Heart right ventricle (tissue), 16 donors: ENCODE measurements around the gene GALNT5. TPM values are rescaled to one million over a fixed set of nuclear protein-coding genes. Genes with fewer than 3 reads are reported as not detected.
"Not testable (repeated sequence)": the region's sequence is repeated elsewhere in the genome, so short reads cannot be mapped to it uniquely, and the experiment has no call there.

Experiments
- ATAC-seq, 8 donors: fragments of 200-7000 bp; cut with Tn5 transposase; one replicate each; pipeline ENCODE4 v1.9.1; 2020; ENCODE audit warnings: mild to moderate bottlenecking in 8 of 8, moderate library complexity in 8 of 8, moderate number of reproducible peaks in 1 of 8
- DNase-seq, 2 donors: peaks; one replicate each; pipeline ENCODE4 v3.0.0-alpha.2; 2020
- H3K27ac ChIP-seq, 10 donors: fragments of 200-600 bp; sonication (generic) in 2 of 10; one replicate each; pipeline versions ENCODE4 v1.5.0 to v1.8.0; 2020 to 2022; ENCODE audit warnings: mild to moderate bottlenecking in 3 of 10
- H3K27me3 ChIP-seq, 7 donors: fragments of 200-600 bp; one replicate each; pipeline ENCODE4 v1.8.0; 2021 to 2022; ENCODE audit warnings: mild to moderate bottlenecking in 2 of 7
- H3K36me3 ChIP-seq, 9 donors: fragments of 200-600 bp; sonication (generic) in 1 of 9; one replicate each; pipeline versions ENCODE4 v1.5.0 to v1.8.0; 2020 to 2022; ENCODE audit warnings: mild to moderate bottlenecking in 2 of 9
- H3K4me1 ChIP-seq, 9 donors: fragments of 200-600 bp; sonication (generic) in 1 of 9; one replicate each; pipeline versions ENCODE4 v1.5.0 to v1.8.0; 2020 to 2022; ENCODE audit warnings: mild to moderate bottlenecking in 4 of 9
- H3K4me3 ChIP-seq, 10 donors: fragments of 200-600 bp; sonication (generic) in 2 of 10; one replicate each; pipeline versions ENCODE4 v1.5.0 to v1.8.0; 2020 to 2022; ENCODE audit warnings: mild to moderate bottlenecking in 7 of 10, moderate library complexity in 2 of 10
- H3K9me3 ChIP-seq, 11 donors: fragments of 200-600 bp in 10 of 11; sonication (generic) in 2 of 11; one replicate each; pipeline versions ENCODE4 v1.5.0 to v1.8.0; 2013 to 2022; ENCODE audit warnings: mild to moderate bottlenecking in 2 of 11, control low read depth in 1 of 11, moderate library complexity in 1 of 11
- CTCF ChIP-seq, 9 donors: fragments of 200-600 bp; sonication (generic) in 2 of 9; IDR thresholded peaks; one replicate each; pipeline versions ENCODE4 v1.5.0 to v1.8.0; 2021 to 2022; ENCODE audit warnings: antibody characterized with exemption in 9 of 9, mild to moderate bottlenecking in 5 of 9, moderate library complexity in 1 of 9
- WGBS, 2 donors: extraction: QIAGEN DNeasy Blood & Tissue Kit; methylation state at CpG; one replicate each; pipeline ENCODE4 v1.1.7; 2013; ENCODE audit warnings: inconsistent platforms in 1 of 2; 5-methylcytosine and 5-hydroxymethylcytosine counted together
- intact Hi-C, 10 donors: fragments of 100-400 bp; cut with DNase I; formaldehyde crosslinking; loops; one replicate each; pipeline versions ENCODE4 v1.11.1 to v1.14.2; 2022
- polyA plus RNA-seq, 2 donors: library from polyadenylated mRNA; stranded (reverse); fragments of 200-250 nt; gene quantifications; one replicate each; pipeline ENCODE4 v1.2.3, GENCODE V29; 2013
- total RNA-seq, 10 donors: library from RNA; stranded (reverse); fragmentation: NEBNext Ultra II Directional in 3 of 10; extraction: Animal tissue kit (Norgen Biotek cat#: 25700) in 3 of 10; gene quantifications; one replicate each; pipeline versions ENCODE4 v1.2.1 to v1.2.4, GENCODE V29; 2021 to 2023
- donor health status: Arrhythmogenic right ventricular cardiomyopathy.
- donor health status: ischemic (EF 13 %, LVEDD 7.1; RV severe dilation, severe dysfunction).
- donor health status: healthy with polysubstance abuse.
- donor health status: DM: no; HTN: yes; CAD: no.
- donor health status: DM: no; HTN: no; CAD: no.
- donor health status: ischemic (EF 25% LVEDD 6.9; RV normal size, moderate dysfunction).
- donor health status: ischemic (EF 25% LVEDD 5.7; RV mildly dilated, moderate dysfunction).
- donor health status: healthy.
- donor health status: DM: yes; HTN: yes; CAD: no.
- donor health status: Ischemic cardiomyopathy.
- donor health status: ischemic (EF 35%, LVEDD 5.7; RV mildly dilated, moderate dysfunction).
- donor health status: nonischemic (EF 11% LVEDD 7.7; RV severe dilation, severe dysfunction).
- donor health status: DM: yes; HTN: yes; CAD: no.
- donor health status: PGD.
- donor health status: ischemic (EF 29% LVEDD 5.4; RV normal size, mild dysfunction).
- donor health status: nonischemic (EF 23%, LVEDD 6.1; RV moderate dilation, normal function).

GALNT5 gene
- total and polyA plus RNA-seq, 12 donors = 0.06 to 0.74 (median 0.23) TPM; not detected in 1

DNA sequence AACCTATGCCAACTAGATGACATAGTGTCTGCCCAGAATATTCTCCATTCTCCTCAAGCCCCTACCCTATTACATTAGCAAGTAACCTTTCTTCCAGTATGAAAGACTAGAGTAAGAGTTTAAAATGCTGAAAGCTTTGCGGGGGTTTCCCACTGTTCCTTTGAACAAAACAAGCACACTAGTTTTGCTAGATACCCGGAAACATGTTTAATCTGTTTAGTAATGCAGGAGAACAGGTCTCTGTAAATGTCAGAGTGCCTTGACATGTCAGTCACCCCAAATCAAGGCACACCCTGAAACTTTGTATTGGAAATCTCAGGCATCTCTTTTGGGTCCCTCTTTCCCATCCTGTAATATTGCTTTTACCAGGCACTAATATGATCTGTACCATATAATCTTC, 11.6 kb downstream of the GALNT5 start:
- TF ChIP-seq CTCF (IDR thresholded peaks at IDR 0.05) = no peak
- intact Hi-C loops = no loop called here
- no peaks in the 10 kb centered on the region for H3K27me3 ChIP-seq
- no peak overlapping the region for H3K4me3 ChIP-seq
- no peaks in the 10 kb centered on the region for H3K4me1 ChIP-seq
- no peak overlapping the region for H3K27ac ChIP-seq
- no peaks in the 10 kb centered on the region for H3K36me3 ChIP-seq
- WGBS, 2 donors = 85 to 91% methylated on average over 2 of the region's 2 CpGs
- DNase-seq (no peak), ATAC-seq (no peak)
- peaks cover 0 to 13% (median 0%) of the 10 kb centered on the region in 11 donors for H3K9me3 ChIP-seq

- H3K27me3 ChIP-seq = no peaks in the 10 kb centered on the region
- WGBS, 2 donors = 75 to 82% methylated on average over 2 of the region's 2 CpGs
- ATAC-seq = no peak
- H3K36me3 ChIP-seq = no peaks in the 10 kb centered on the region
- H3K4me3 ChIP-seq = no peak overlapping the region
- H3K27ac ChIP-seq = no peak overlapping the region
- intact Hi-C loops = no loop called here
- no peak for DNase-seq
- H3K9me3 ChIP-seq = peaks cover 0 to 17% (median 0%) of the 10 kb centered on the region in 11 donors
- no peaks in the 10 kb centered on the region for H3K4me1 ChIP-seq
- no peak for TF ChIP-seq CTCF (IDR thresholded peaks at IDR 0.05)
Measured at GRCh38 chr2:157269922-157270321, 12.4 kb downstream of the GALNT5 start.

DNA sequence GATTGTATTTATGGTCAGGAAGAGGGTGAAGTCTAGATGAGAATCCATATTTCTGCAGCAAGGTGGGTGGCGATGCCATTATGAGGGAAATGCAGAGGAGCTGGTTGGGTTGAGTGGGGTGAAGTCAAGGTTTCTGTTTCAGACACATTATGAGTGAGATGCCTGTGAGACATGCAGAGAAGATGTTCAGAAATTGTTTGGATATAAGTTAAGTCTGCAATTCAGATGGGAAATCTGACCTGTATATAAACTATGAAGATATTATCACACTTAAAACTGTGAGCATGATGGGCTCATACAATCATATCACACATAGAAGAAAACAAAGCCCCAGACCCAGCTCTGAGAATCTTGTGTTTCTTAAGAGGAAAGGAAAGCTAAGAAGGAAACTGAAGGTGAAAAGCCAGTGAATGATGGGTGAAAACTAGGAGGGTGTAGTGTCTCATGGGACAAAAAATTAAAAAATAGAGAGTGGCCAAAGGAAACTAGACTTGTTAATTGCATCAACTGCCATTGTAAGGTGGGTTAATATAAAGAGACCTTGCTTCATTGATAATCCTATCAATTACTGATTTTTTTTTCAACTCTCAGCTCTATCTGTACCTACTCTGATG, 14.2 kb downstream of the GALNT5 start:
- no peak for DNase-seq

GRCh38 chr2:157279311-157279710, 21.8 kb downstream of the GALNT5 start:
- H3K27ac ChIP-seq, H3K36me3 ChIP-seq, H3K4me1 ChIP-seq, DNase-seq, H3K4me3 ChIP-seq, H3K27me3 ChIP-seq, intact Hi-C loops, ATAC-seq: not testable (repeated sequence)
- H3K9me3 ChIP-seq = peaks cover 0 to 13% (median 0%) of the 10 kb centered on the region in 11 donors
- 80 to 90% methylated on average over 7 of the region's 7 CpGs for WGBS, 2 donors

More for the DNA sequence above, 14.2 kb downstream of the GALNT5 start:
- no peaks in the 10 kb centered on the region for H3K36me3 ChIP-seq
- H3K27ac ChIP-seq = no peak overlapping the region
- intact Hi-C loops = no loop called here
- H3K4me3 ChIP-seq = no peak overlapping the region
- TF ChIP-seq CTCF (IDR thresholded peaks at IDR 0.05) = no peak
- peaks cover 0 to 17% (median 0%) of the 10 kb centered on the region in 11 donors for H3K9me3 ChIP-seq
- no peaks in the 10 kb centered on the region for H3K27me3 ChIP-seq
- H3K4me1 ChIP-seq = no peaks in the 10 kb centered on the region
- 97 to 98% methylated on average over 1 of the region's 1 CpG for WGBS, 2 donors
- ATAC-seq = no peak

DNA sequence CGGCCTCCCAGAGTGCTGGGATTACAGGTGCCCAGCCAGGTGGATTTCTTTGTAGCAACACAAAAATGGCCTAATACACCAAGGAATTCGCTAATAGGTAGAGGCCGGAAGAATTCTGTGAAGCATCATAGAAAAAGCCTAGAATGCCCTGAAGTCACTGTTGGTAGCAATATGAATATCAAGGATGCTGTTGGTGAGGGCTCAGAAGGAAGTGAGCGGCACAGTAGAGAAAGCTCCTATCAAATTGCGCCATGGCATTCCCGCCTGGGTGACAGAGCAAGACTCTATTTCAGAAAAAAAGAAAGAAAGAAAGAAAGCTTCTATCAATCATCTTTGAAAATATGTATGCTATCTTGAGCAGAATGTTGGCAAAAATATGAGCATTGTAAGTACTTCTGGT, 23.8 kb downstream of the GALNT5 start:
- ATAC-seq = no peak
- TF ChIP-seq CTCF (IDR thresholded peaks at IDR 0.05) = no peak
- Histone ChIP-seq H3K36me3 (no peaks in the 10 kb centered on the region), H3K4me1 (no peaks in the 10 kb centered on the region), H3K27ac (no peak overlapping the region), H3K9me3 (peaks cover 0 to 13% (median 0%) of the 10 kb centered on the region in 11 donors), H3K4me3 (no peak overlapping the region), H3K27me3 (no peaks in the 10 kb centered on the region)
- DNase-seq = no peak
- intact Hi-C loops = no loop called here
- WGBS, 2 donors = 92 to 93% methylated on average over 6 of the region's 6 CpGs
